Endothelial cell of hepatic sinusoid (primary cell): Measurements from ENCODE around the gene CCDC81.

ENCODE experiments used
- in situ Hi-C: cut with HindIII; loops from 2 replicates; pipeline ENCODE4 v1.10.0; 2017; ENCODE audit warnings: low sequenced_read_pairs

The CCDC81 gene

DNA sequence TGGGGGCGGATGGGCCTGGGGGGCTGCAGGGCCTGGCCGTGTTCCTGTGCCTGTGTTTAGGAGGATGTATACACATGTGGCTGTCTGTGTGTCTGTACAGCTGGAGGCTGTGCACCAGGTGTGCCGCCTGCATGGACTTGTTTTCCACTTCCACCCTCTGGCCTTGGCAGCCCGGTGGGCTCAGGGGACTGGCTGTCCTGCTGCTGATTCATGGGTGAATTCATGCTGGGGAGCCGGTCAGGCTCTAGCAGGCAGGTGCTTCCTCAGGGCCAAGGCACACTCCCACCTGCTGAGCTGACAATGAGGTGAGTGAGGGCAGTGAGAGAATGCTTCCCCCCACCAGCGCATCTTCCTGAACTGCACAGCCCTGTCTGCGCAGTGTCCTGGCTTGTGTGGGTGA is 88.4 kb downstream of the CCDC81 start:
- in situ Hi-C loops, result no loop called here

GRCh38 chr11:86463955-86464354 is 89.3 kb downstream of the CCDC81 start:
- in situ Hi-C loops, result no loop called here

DNA sequence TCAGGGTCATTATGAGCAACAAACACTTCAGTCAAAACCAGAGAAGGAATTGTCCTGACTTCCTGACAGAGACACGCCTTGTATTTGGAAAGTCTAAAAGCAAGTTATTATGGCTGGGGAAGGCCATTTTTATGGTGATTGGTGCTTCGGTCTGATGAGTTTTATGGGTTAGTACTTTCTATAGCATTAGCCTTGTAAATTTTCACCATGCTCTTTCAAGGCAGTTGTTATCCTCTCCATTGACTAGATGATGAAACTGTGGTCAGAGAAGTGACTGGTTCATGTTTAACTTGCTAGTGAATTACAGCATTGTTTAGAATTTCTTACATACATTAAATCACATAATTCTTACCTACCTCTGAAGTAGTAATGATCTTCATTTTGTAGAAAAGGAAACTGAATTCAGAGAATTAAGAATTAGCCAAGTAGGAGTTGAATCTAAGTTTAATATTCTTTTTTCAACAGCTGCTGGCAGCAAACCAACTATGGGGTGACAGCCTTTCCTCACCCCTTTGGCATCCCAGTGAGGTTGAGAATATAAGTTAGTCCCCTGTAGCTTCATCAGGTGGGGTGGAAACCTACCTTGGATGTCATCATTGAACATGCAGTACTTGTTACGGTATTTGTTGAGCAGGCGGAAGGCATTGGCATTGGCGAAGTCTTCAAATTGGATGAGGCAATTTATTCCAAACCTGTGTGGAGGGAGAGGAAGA is 90.0 kb downstream of the CCDC81 start:
- in situ Hi-C loops, result no loop called here

GRCh38 chr11:86468169-86468568 is 93.5 kb downstream of the CCDC81 start:
- in situ Hi-C loops, result no loop called here

- in situ Hi-C loops, result loop anchor here (10.0 kb wide), 1 partner anchor 335 kb away; the partner anchor contains the start of gene PRSS23
Observed at GRCh38 chr11:86469491-86470388, 95.1 kb downstream of the CCDC81 start.
